A673 (cell line): ENCODE measurements around the gene MESD. TPM values are rescaled to one million over a fixed set of nuclear protein-coding genes. Genes with fewer than 3 reads are reported as not detected.

ENCODE experiments used
- BruUV-seq: library from RNA; stranded (reverse); fragments of 400-500 nt; replicated peaks from 2 replicates; lab custom pipeline; 2021; lab: Mats Ljungman, UMichigan
- CTCF ChIA-PET: fragments of 300-600 bp; sonication (Branson Sonifier 250); formaldehyde crosslinking; loops from one replicate; lab custom pipeline; 2022; ENCODE audit warnings: antibody characterized with exemption; lab: Charles Lee
- POLR2A ChIA-PET: fragments of 300-600 bp; sonication (Branson Sonifier 250); formaldehyde crosslinking; loops from one replicate; lab custom pipeline; 2022; ENCODE audit warnings: antibody characterized with exemption; ENCODE audit not compliant: low non-redundant PET; lab: Charles Lee
- DNase-seq: peaks from one replicate; pipeline ENCODE4 v3.0.0-alpha.2; 2015; ENCODE audit warnings: low spot score
- H3K27ac ChIP-seq: fragments of 200-600 bp; sonication (generic); 2 replicates; pipeline ENCODE4 v1.5.1; 2016; ENCODE audit warnings: mixed run types, low read depth, mild to moderate bottlenecking, mixed read lengths, antibody characterized with exemption, low read length; ENCODE audit not compliant: poor library complexity, severe bottlenecking
- H3K27me3 ChIP-seq: fragments of 200-600 bp; sonication (generic); replicated peaks from 2 replicates; pipeline ENCODE4 v1.6.1; 2017; ENCODE audit warnings: mixed run types, low read depth, mild to moderate bottlenecking, mixed read lengths, antibody characterized with exemption, low read length; ENCODE audit not compliant: insufficient read depth, poor library complexity
- H3K36me3 ChIP-seq: fragments of 200-600 bp; sonication (generic); 2 replicates; pipeline ENCODE4 v1.6.1; 2016; ENCODE audit warnings: mixed run types, mild to moderate bottlenecking, mixed read lengths, antibody characterized with exemption, low read length; ENCODE audit not compliant: insufficient read depth, poor library complexity, severe bottlenecking
- H3K4me1 ChIP-seq: fragments of 200-600 bp; sonication (generic); 2 replicates; pipeline ENCODE4 v1.6.1; 2017; ENCODE audit warnings: mixed run types, mild to moderate bottlenecking, mixed read lengths, antibody characterized with exemption, low read length; ENCODE audit not compliant: insufficient read depth, poor library complexity, severe bottlenecking
- H3K4me3 ChIP-seq: fragments of 200-600 bp; sonication (generic); 2 replicates; pipeline ENCODE4 v1.5.1; 2016; ENCODE audit warnings: low read depth, mixed run types, mild to moderate bottlenecking, mixed read lengths, low read length; ENCODE audit not compliant: poor library complexity, severe bottlenecking
- H3K9me3 ChIP-seq: fragments of 200-600 bp; sonication (generic); 2 replicates; pipeline ENCODE4 v1.6.1; 2016; ENCODE audit warnings: mixed run types, low read depth, mild to moderate bottlenecking, mixed read lengths, antibody characterized with exemption, low read length; ENCODE audit not compliant: poor library complexity, severe bottlenecking
- EZH2 ChIP-seq: fragments of 200-600 bp; sonication (generic); IDR thresholded peaks from 2 replicates; pipeline ENCODE4 v1.6.1; 2017; ENCODE audit warnings: borderline replicate concordance, low read depth, mild to moderate bottlenecking, mixed read lengths, antibody characterized with exemption, low read length; ENCODE audit not compliant: poor library complexity, severe bottlenecking
- intact Hi-C: fragments of 100-400 bp; cut with micrococcal nuclease; formaldehyde crosslinking; loops from one replicate; pipeline ENCODE4 v1.10.0; 2022; ENCODE audit not compliant: unreplicated experiment
- total RNA-seq: library from RNA; stranded (reverse); gene quantifications from 2 replicates; pipeline ENCODE4 v1.2.3, GENCODE V29; 2021
- TF ChIP-seq, protein P1 (sequence below): fragments of 300-800, 200-600 bp; sonication (generic); conservative IDR thresholded peaks from 2 replicates; pipeline ENCODE4 v1.5.1; 2017; ENCODE audit warnings: low read depth, mild to moderate bottlenecking, antibody characterized with exemption, low read length, moderate library complexity, mixed read lengths

Gene MESD
- total RNA-seq, 1 experiment from 2014 or later = 28.1 TPM

- Histone ChIP-seq H3K27ac (peak overlapping the region; percentile 73), H3K36me3 (peaks cover 29% of the 10 kb centered on the region), H3K9me3 (no peaks in the 10 kb centered on the region), H3K4me3 (no peak overlapping the region), H3K4me1 (peaks cover 10% of the 10 kb centered on the region), H3K27me3 (no peaks in the 10 kb centered on the region)
- TSS peak; percentile 49 for BruUV-seq
- DNase-seq = peak; percentile 45
- POLR2A ChIA-PET = no interaction called here
- TF ChIP-seq, protein P1, sequence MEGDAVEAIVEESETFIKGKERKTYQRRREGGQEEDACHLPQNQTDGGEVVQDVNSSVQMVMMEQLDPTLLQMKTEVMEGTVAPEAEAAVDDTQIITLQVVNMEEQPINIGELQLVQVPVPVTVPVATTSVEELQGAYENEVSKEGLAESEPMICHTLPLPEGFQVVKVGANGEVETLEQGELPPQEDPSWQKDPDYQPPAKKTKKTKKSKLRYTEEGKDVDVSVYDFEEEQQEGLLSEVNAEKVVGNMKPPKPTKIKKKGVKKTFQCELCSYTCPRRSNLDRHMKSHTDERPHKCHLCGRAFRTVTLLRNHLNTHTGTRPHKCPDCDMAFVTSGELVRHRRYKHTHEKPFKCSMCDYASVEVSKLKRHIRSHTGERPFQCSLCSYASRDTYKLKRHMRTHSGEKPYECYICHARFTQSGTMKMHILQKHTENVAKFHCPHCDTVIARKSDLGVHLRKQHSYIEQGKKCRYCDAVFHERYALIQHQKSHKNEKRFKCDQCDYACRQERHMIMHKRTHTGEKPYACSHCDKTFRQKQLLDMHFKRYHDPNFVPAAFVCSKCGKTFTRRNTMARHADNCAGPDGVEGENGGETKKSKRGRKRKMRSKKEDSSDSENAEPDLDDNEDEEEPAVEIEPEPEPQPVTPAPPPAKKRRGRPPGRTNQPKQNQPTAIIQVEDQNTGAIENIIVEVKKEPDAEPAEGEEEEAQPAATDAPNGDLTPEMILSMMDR = no peak
- intact Hi-C loops = no loop called here
- CTCF ChIA-PET = no interaction called here
Measured at GRCh38 chr15:80978685-80979329, 10.8 kb downstream of the MESD start.

GRCh38 chr15:80977627-80978036 lies 12.0 kb downstream of the MESD start:
- intact Hi-C loops = loop anchor here (1.0 kb wide), 1 partner anchor 289 kb away; no protein-coding TSS in a partner anchor
- peaks cover 33% of the 10 kb centered on the region for H3K36me3 ChIP-seq
- no peak for TF ChIP-seq EZH2
- TF ChIP-seq, protein P1 = peak; percentile 57
- ChIA-PET CTCF (interaction anchor here (0.6 to 2.3 kb wide), 2 partner anchors 264 to 289 kb away, joined by 3 to 13 read pairs; no protein-coding TSS in a partner anchor), POLR2A (no interaction called here)
- DNase-seq = peak; percentile 55
- H3K27me3 ChIP-seq = no peaks in the 10 kb centered on the region
- no peaks in the 10 kb centered on the region for H3K9me3 ChIP-seq
- no peak overlapping the region for H3K4me3 ChIP-seq
- BruUV-seq = no TSS peak
- H3K4me1 ChIP-seq = peaks cover 10% of the 10 kb centered on the region
- H3K27ac ChIP-seq = no peak overlapping the region

- BruUV-seq = no TSS peak
- Histone ChIP-seq H3K4me3 (no peak overlapping the region), H3K4me1 (peaks cover 10% of the 10 kb centered on the region), H3K27me3 (no peaks in the 10 kb centered on the region), H3K27ac (no peak overlapping the region), H3K36me3 (peaks cover 26% of the 10 kb centered on the region), H3K9me3 (no peaks in the 10 kb centered on the region)
- CTCF ChIA-PET = interaction anchor here (2.3 kb wide), 1 partner anchor 289 kb away, joined by 13 read pairs; no protein-coding TSS in a partner anchor
- POLR2A ChIA-PET = no interaction called here
- no peak for TF ChIP-seq EZH2
- TF ChIP-seq, protein P1 = no peak
- no peak for DNase-seq
- intact Hi-C loops = loop anchor here (1.0 kb wide), 1 partner anchor 289 kb away; no protein-coding TSS in a partner anchor
Measured at GRCh38 chr15:80976851-80977250, 12.8 kb downstream of the MESD start.
